Astrocyte (in vitro differentiated cells and primary cell): ENCODE results near the gene MVD.

Experiments used
- EZH2 ChIP-seq: IDR thresholded peaks from 2 replicates; pipeline ENCODE4 v1.6.1; 2012; ENCODE audit warnings: mild to moderate bottlenecking, low read length, inconsistent platforms; ENCODE audit not compliant: insufficient read depth
- TF ChIP-seq, protein P1 (sequence below): IDR thresholded peaks from 2 replicates; pipeline ENCODE4 v1.5.1; 2011; ENCODE audit warnings: low read depth, mild to moderate bottlenecking, inconsistent platforms, low read length, moderate library complexity; ENCODE audit not compliant: insufficient read depth

DNA sequence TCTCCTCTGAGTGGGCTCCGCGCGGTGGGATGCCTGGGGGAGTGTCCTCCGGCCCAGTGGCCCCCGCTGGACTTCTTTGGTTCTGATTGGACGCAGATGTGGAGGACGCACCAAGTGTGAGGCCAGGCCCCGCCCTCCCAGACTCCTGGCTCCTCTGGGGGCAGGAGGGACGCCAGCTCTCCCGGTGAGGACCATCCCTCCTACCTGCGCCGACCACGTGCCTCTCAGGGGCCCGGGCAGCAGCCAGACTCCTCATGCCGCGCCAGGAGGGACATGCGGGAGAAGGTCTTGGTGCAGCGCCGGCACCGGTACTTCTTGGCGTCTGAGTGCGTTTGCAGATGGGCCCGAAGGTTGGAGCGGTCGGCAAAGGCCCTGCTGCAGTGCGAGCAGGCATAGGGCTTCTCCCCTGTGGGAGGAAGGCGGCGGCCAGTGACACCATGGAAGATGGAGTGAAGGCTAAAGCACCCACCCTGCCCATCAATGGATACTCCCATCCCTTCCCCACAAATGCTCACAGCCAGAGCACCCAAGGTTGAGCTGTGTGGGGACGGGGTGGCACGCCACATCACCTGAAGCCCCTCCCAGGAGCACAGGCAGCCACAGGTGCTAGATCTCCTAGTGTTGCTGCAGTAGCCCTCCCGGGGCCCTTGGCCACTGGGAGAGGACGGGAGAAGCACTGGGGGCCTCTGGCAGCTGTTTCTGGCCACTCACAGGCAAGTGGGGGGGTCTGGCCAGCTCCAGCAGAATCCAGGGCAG is 15.5 kb upstream of the MVD start:
- TF ChIP-seq, protein P1, sequence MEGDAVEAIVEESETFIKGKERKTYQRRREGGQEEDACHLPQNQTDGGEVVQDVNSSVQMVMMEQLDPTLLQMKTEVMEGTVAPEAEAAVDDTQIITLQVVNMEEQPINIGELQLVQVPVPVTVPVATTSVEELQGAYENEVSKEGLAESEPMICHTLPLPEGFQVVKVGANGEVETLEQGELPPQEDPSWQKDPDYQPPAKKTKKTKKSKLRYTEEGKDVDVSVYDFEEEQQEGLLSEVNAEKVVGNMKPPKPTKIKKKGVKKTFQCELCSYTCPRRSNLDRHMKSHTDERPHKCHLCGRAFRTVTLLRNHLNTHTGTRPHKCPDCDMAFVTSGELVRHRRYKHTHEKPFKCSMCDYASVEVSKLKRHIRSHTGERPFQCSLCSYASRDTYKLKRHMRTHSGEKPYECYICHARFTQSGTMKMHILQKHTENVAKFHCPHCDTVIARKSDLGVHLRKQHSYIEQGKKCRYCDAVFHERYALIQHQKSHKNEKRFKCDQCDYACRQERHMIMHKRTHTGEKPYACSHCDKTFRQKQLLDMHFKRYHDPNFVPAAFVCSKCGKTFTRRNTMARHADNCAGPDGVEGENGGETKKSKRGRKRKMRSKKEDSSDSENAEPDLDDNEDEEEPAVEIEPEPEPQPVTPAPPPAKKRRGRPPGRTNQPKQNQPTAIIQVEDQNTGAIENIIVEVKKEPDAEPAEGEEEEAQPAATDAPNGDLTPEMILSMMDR: no peak
- no peak for TF ChIP-seq EZH2
